RWPE2 (cell line): Measurements from ENCODE around the gene NCAM1.

Source experiments
- ATAC-seq: fragments of 200-7000 bp; cut with Tn5 transposase; 3 replicates; pipeline ENCODE4 v1.9.1; 2021; ENCODE audit warnings: low read depth
- DNase-seq: peaks from one replicate; pipeline ENCODE4 v3.0.0-alpha.2; 2020; ENCODE audit warnings: low spot score
- H3K27ac ChIP-seq: fragments of 450-650 bp; 2 replicates; pipeline ENCODE4 v1.5.1; 2017; ENCODE audit warnings: mild to moderate bottlenecking; ENCODE audit not compliant: poor library complexity, severe bottlenecking
- H3K27me3 ChIP-seq: fragments of 250-450 bp; sonication (Bioruptor Pico); 2 replicates; pipeline ENCODE4 v1.5.1; 2021; ENCODE audit warnings: mild to moderate bottlenecking, moderate library complexity; ENCODE audit not compliant: insufficient read depth, poor library complexity, severe bottlenecking
- H3K36me3 ChIP-seq: fragments of 250-450 bp; sonication (Bioruptor Pico); 2 replicates; pipeline ENCODE4 v1.5.1; 2020; ENCODE audit warnings: low read depth, mild to moderate bottlenecking, moderate library complexity
- H3K4me1 ChIP-seq: fragments of 250-450 bp; sonication (Bioruptor Pico); 2 replicates; pipeline ENCODE4 v1.5.1; 2021; ENCODE audit warnings: mild to moderate bottlenecking, moderate library complexity; ENCODE audit not compliant: insufficient read depth, poor library complexity, severe bottlenecking
- H3K4me3 ChIP-seq: fragments of 250-450 bp; sonication (Bioruptor Pico); 2 replicates; pipeline ENCODE4 v1.5.1; 2021; ENCODE audit warnings: mild to moderate bottlenecking, moderate library complexity; ENCODE audit not compliant: severe bottlenecking
- H3K9me3 ChIP-seq: fragments of 250-450 bp; sonication (Bioruptor Pico); 2 replicates; pipeline ENCODE4 v1.5.1; 2021; ENCODE audit warnings: mild to moderate bottlenecking, moderate library complexity; ENCODE audit not compliant: severe bottlenecking
- TF ChIP-seq, protein P1 (sequence below): fragments of 450-650 bp; IDR thresholded peaks from one replicate; pipeline ENCODE4 v1.5.1; 2017; ENCODE audit warnings: mild to moderate bottlenecking, moderate library complexity; ENCODE audit not compliant: poor library complexity, severe bottlenecking

Gene NCAM1

DNA sequence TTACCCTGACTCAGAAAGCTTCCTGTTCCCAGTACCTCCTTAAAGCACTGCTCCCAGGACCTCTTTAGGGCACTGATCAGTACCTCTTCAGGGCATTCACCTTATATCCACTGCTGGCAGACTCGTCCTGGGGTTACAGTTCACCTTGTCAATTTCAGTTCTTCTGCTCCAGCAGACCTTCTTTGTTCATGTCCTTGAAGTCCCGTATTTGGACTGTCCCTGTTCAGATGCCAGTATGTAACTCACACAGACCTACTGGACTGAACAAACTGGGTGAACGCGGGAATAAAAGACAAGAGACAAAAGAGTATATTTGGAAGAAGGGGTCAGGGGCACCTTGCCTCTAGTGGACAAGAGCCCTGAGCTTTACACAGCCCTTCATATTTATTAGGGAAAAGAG, 31.8 kb upstream of the NCAM1 start:
- H3K27ac ChIP-seq: no peak overlapping the region
- H3K36me3 ChIP-seq: no peaks in the 10 kb centered on the region
- DNase-seq (no peak), ATAC-seq (no peak)
- H3K9me3 ChIP-seq: no peaks in the 10 kb centered on the region
- H3K4me1 ChIP-seq: peaks cover 3% of the 10 kb centered on the region
- H3K27me3 ChIP-seq: peaks cover 29% of the 10 kb centered on the region
- H3K4me3 ChIP-seq: no peak overlapping the region
- TF ChIP-seq, protein P1, sequence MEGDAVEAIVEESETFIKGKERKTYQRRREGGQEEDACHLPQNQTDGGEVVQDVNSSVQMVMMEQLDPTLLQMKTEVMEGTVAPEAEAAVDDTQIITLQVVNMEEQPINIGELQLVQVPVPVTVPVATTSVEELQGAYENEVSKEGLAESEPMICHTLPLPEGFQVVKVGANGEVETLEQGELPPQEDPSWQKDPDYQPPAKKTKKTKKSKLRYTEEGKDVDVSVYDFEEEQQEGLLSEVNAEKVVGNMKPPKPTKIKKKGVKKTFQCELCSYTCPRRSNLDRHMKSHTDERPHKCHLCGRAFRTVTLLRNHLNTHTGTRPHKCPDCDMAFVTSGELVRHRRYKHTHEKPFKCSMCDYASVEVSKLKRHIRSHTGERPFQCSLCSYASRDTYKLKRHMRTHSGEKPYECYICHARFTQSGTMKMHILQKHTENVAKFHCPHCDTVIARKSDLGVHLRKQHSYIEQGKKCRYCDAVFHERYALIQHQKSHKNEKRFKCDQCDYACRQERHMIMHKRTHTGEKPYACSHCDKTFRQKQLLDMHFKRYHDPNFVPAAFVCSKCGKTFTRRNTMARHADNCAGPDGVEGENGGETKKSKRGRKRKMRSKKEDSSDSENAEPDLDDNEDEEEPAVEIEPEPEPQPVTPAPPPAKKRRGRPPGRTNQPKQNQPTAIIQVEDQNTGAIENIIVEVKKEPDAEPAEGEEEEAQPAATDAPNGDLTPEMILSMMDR: no peak

DNA sequence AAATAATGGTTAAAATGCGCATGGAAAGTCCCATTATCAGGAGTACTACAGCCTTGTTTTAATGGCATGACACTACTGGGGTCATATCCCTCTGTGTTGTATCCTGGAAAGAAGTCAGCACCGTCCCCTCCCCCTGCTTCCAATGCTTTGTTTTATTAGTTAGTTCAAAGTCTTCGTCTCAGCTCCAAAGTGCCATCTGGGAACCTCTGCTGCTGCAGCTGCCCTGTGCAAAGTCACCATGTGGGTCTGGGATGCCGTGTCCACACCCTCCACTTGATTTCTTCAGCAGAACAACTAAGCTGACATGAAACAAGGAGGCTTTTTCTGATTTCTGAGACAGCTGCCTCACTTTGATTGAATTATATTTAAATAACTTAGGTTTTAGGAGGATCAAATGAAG, 29.5 kb upstream of the NCAM1 start:
- Histone ChIP-seq H3K9me3 (no peaks in the 10 kb centered on the region), H3K27ac (no peak overlapping the region), H3K36me3 (no peaks in the 10 kb centered on the region), H3K27me3 (peaks cover 45% of the 10 kb centered on the region), H3K4me1 (no peaks in the 10 kb centered on the region), H3K4me3 (no peak overlapping the region)
- ATAC-seq: no peak
- TF ChIP-seq, protein P1: no peak
- no peak for DNase-seq

DNA sequence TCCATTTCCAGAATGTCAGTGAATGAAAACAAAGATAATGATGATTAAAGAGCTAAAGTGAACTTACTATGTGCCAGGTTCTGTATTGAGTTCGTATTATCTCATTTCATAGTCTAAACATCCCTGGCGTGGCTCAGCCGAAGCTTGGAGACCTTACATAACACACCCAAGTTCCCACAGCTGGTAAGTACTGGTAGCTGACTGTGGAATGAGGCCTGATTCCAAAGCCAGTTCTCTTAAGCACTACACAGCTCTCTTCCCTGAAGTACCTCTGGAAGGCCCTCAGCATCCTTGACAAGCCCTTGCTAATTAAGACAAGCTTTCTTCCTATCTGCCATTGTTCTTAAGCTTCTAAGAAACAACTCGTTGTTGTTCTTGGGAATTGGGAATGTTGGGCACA, 28.6 kb upstream of the NCAM1 start:
- Histone ChIP-seq H3K4me1 (no peaks in the 10 kb centered on the region), H3K36me3 (no peaks in the 10 kb centered on the region), H3K27me3 (peaks cover 54% of the 10 kb centered on the region), H3K4me3 (no peak overlapping the region), H3K27ac (no peak overlapping the region), H3K9me3 (no peaks in the 10 kb centered on the region)
- DNase-seq: no peak
- ATAC-seq: no peak
- TF ChIP-seq, protein P1: no peak

DNA sequence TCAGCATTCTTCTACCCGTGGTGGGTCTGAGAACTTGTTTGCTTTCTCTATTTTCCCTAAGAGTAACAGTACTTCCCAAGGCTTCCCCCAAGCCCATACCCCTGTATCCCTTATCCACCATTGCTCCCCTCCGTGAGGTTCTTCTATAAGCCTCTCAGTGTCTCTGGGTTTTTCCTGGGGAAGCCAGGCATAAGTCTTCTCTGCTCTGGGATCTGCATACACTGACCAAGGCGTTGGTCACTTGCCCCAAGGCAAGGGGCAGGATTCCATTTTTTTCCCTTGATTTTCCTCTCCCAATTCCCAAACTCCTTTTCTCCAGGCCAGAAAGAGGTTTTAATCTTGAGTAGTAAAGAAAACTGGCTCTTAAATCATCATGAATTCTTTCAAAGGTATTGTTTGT, 27.2 kb upstream of the NCAM1 start:
- H3K4me1 ChIP-seq: no peaks in the 10 kb centered on the region
- no peaks in the 10 kb centered on the region for H3K36me3 ChIP-seq
- ATAC-seq (no peak), DNase-seq (no peak)
- H3K27ac ChIP-seq: no peak overlapping the region
- H3K9me3 ChIP-seq: no peaks in the 10 kb centered on the region
- no peak overlapping the region for H3K4me3 ChIP-seq
- H3K27me3 ChIP-seq: peaks cover 61% of the 10 kb centered on the region
- TF ChIP-seq, protein P1: no peak

DNA sequence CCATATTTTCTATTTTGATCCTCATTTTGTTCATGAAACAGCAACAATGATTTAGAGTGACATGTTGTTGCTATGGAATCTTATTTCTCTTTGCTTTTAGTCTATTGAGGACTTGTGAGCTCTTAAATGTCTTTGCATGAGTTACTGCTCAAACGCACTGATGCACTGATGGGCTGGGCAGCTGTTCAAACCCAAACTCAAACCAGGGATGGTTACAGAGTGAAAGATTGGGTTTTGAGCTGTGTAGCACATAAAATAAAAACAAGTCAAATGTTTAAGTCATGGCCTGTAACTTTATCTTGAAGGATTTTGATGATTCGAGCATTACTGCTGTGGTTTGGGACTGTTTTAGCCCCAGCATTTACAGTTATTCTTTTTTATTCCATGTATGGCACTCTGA, 20.1 kb upstream of the NCAM1 start:
- H3K4me1 ChIP-seq: no peaks in the 10 kb centered on the region
- H3K27me3 ChIP-seq: peaks cover 51% of the 10 kb centered on the region
- DNase-seq (no peak), ATAC-seq (no peak)
- H3K27ac ChIP-seq: no peak overlapping the region
- no peak overlapping the region for H3K4me3 ChIP-seq
- no peaks in the 10 kb centered on the region for H3K9me3 ChIP-seq
- H3K36me3 ChIP-seq: no peaks in the 10 kb centered on the region
- TF ChIP-seq, protein P1: no peak
